MM.1S (cell line): ENCODE measurements around the gene CEL.

Experiments used
- DNase-seq: peaks from one replicate; pipeline ENCODE4 v3.0.0-alpha.2; 2015
- H2AFZ ChIP-seq: fragments of 300-600 bp; sonication (generic); 2 replicates; pipeline ENCODE4 v1.6.0; 2016; ENCODE audit warnings: antibody characterized with exemption, low read length
- H3F3A ChIP-seq: fragments of 300-600 bp; sonication (generic); 2 replicates; pipeline ENCODE4 v1.6.1; 2016; ENCODE audit warnings: mild to moderate bottlenecking, antibody characterized with exemption, low read length, moderate library complexity, mixed read lengths; ENCODE audit not compliant: insufficient read depth
- H3K27ac ChIP-seq: fragments of 300-600 bp; sonication (generic); 2 replicates; pipeline ENCODE4 v1.5.1; 2016; ENCODE audit warnings: mild to moderate bottlenecking, low read length
- H3K27me3 ChIP-seq: fragments of 300-600 bp; sonication (generic); replicated peaks from 2 replicates; pipeline ENCODE4 v1.6.0; 2016; ENCODE audit warnings: low read length; ENCODE audit not compliant: insufficient read depth
- H3K36me3 ChIP-seq: fragments of 300-600 bp; sonication (generic); replicated peaks from 2 replicates; pipeline ENCODE4 v1.6.1; 2016; ENCODE audit warnings: mild to moderate bottlenecking, low read length, mixed read lengths; ENCODE audit not compliant: insufficient read depth
- H3K4me1 ChIP-seq: fragments of 300-600 bp; sonication (generic); 2 replicates; pipeline ENCODE4 v1.6.1; 2016; ENCODE audit warnings: low read length, mixed read lengths
- H3K4me2 ChIP-seq: fragments of 300-600 bp; sonication (generic); 2 replicates; pipeline ENCODE4 v1.6.0; 2016; ENCODE audit warnings: low read depth, low read length
- H3K4me3 ChIP-seq: fragments of 300-600 bp; sonication (generic); 2 replicates; pipeline ENCODE4 v1.5.1; 2016; ENCODE audit warnings: low read length, mixed read lengths
- H3K79me2 ChIP-seq: fragments of 300-600 bp; sonication (generic); 2 replicates; pipeline ENCODE4 v1.6.1; 2016; ENCODE audit warnings: mixed run types, low read length, mixed read lengths
- H3K9ac ChIP-seq: fragments of 300-600 bp; sonication (generic); 2 replicates; pipeline ENCODE4 v1.6.1; 2016; ENCODE audit warnings: low read length, mixed read lengths
- H3K9me2 ChIP-seq: fragments of 300-600 bp; sonication (generic); replicated peaks from 2 replicates; pipeline ENCODE4 v1.6.1; 2016; ENCODE audit warnings: mild to moderate bottlenecking, low read length, mixed read lengths; ENCODE audit not compliant: insufficient read depth
- H3K9me3 ChIP-seq: fragments of 300-600 bp; sonication (generic); replicated peaks from 2 replicates; pipeline ENCODE4 v1.6.1; 2016; ENCODE audit warnings: mild to moderate bottlenecking, low read length, mixed read lengths; ENCODE audit not compliant: insufficient read depth
- H4K20me1 ChIP-seq: fragments of 300-600 bp; sonication (generic); 2 replicates; pipeline ENCODE4 v1.6.1; 2016; ENCODE audit warnings: mild to moderate bottlenecking, low read length, moderate library complexity, mixed read lengths; ENCODE audit not compliant: insufficient read depth
- EZH2 ChIP-seq: fragments of 300-600 bp; sonication (generic); optimal IDR thresholded peaks from 2 replicates; pipeline ENCODE3; 2017; ENCODE audit warnings: low read depth, mild to moderate bottlenecking, antibody characterized with exemption, low read length, mixed read lengths
- EZH2phosphoT487 ChIP-seq: fragments of 300-600 bp; sonication (generic); IDR thresholded peaks from 2 replicates; pipeline ENCODE4 v1.6.1; 2018; ENCODE audit warnings: antibody characterized with exemption, low read length
- TF ChIP-seq, protein P1 (sequence below): fragments of 300-600 bp; sonication (generic); IDR thresholded peaks from 2 replicates; pipeline ENCODE4 v1.5.1; 2016; ENCODE audit warnings: antibody characterized with exemption, low read length, mixed read lengths

Gene CEL

GRCh38 chr9:133113949-133114885, 52.4 kb downstream of the CEL start:
- no peaks in the 10 kb centered on the region for H3F3A ChIP-seq
- TF ChIP-seq EZH2: no peak
- no peak for TF ChIP-seq EZH2phosphoT487
- TF ChIP-seq, protein P1, sequence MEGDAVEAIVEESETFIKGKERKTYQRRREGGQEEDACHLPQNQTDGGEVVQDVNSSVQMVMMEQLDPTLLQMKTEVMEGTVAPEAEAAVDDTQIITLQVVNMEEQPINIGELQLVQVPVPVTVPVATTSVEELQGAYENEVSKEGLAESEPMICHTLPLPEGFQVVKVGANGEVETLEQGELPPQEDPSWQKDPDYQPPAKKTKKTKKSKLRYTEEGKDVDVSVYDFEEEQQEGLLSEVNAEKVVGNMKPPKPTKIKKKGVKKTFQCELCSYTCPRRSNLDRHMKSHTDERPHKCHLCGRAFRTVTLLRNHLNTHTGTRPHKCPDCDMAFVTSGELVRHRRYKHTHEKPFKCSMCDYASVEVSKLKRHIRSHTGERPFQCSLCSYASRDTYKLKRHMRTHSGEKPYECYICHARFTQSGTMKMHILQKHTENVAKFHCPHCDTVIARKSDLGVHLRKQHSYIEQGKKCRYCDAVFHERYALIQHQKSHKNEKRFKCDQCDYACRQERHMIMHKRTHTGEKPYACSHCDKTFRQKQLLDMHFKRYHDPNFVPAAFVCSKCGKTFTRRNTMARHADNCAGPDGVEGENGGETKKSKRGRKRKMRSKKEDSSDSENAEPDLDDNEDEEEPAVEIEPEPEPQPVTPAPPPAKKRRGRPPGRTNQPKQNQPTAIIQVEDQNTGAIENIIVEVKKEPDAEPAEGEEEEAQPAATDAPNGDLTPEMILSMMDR: no peak
- no peaks in the 10 kb centered on the region for H4K20me1 ChIP-seq
- no peaks in the 10 kb centered on the region for H3K9me2 ChIP-seq
- H3K9me3 ChIP-seq: no peaks in the 10 kb centered on the region
- no peaks in the 10 kb centered on the region for H3K4me1 ChIP-seq
- H3K9ac ChIP-seq: no peak overlapping the region
- H3K4me2 ChIP-seq: no peak overlapping the region
- no peaks in the 10 kb centered on the region for H3K27me3 ChIP-seq
- H3K27ac ChIP-seq: no peak overlapping the region
- no peak for DNase-seq
- H3K79me2 ChIP-seq: peaks cover 11% of the 10 kb centered on the region
- no peak overlapping the region for H3K4me3 ChIP-seq
- H2AFZ ChIP-seq: no peak overlapping the region
- no peaks in the 10 kb centered on the region for H3K36me3 ChIP-seq

DNA sequence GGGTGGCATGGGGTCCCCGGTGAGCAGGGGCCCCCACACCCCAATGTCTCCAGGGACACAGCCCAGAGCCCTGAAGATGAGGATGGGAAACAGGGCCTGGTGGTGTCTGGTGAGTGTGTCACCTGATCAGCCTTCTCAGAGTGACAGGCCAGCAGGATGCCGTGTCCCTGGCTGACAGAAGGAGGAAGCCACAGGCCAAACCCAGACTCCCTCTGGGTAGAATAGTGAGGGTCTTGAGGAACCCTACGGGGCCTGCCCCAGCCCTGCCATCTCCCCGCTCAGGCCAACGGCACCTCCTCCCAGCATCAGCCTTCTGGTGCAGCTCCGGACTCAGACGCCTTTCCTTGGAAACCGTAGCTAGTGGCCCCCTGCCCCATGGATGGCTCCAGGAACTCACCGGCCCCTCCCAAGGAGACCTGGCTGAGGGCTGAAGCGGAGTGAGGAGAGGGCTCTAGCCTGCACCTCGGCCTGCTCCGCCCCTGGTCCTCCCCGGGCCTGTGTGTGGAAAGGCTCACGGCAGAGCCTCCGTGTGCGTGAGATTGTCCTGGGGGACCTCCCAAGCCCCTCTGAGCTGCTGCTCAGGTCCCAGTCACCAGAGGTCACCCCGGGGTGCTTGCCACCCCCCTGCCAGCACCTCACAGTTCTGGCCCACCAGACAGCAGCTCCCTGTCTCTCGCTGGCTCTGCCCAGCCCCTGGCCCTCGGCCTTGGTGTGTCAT, 53.3 kb downstream of the CEL start:
- no peaks in the 10 kb centered on the region for H3K9me2 ChIP-seq
- no peaks in the 10 kb centered on the region for H3K9me3 ChIP-seq
- no peak overlapping the region for H3K27ac ChIP-seq
- no peaks in the 10 kb centered on the region for H3K27me3 ChIP-seq
- H3K4me1 ChIP-seq: no peaks in the 10 kb centered on the region
- no peaks in the 10 kb centered on the region for H3K36me3 ChIP-seq
- no peaks in the 10 kb centered on the region for H4K20me1 ChIP-seq
- DNase-seq: no peak
- no peak overlapping the region for H3K9ac ChIP-seq
- no peak overlapping the region for H2AFZ ChIP-seq
- TF ChIP-seq, protein P1: no peak
- TF ChIP-seq EZH2phosphoT487: no peak
- TF ChIP-seq EZH2: no peak
- peaks cover 17% of the 10 kb centered on the region for H3K79me2 ChIP-seq
- H3K4me3 ChIP-seq: no peak overlapping the region
- no peak overlapping the region for H3K4me2 ChIP-seq
- H3F3A ChIP-seq: no peaks in the 10 kb centered on the region

GRCh38 chr9:133115604-133116345, 54.0 kb downstream of the CEL start:
- TF ChIP-seq, protein P1: no peak
- TF ChIP-seq EZH2phosphoT487: no peak
- no peak for TF ChIP-seq EZH2
- DNase-seq: no peak
- Histone ChIP-seq H3K4me2 (no peak overlapping the region), H3F3A (no peaks in the 10 kb centered on the region), H3K4me1 (no peaks in the 10 kb centered on the region), H3K4me3 (no peak overlapping the region), H3K9me2 (no peaks in the 10 kb centered on the region), H3K27me3 (no peaks in the 10 kb centered on the region), H3K9me3 (no peaks in the 10 kb centered on the region), H3K36me3 (no peaks in the 10 kb centered on the region), H3K9ac (no peak overlapping the region), H3K79me2 (peaks cover 17% of the 10 kb centered on the region), H4K20me1 (no peaks in the 10 kb centered on the region), H2AFZ (no peak overlapping the region), H3K27ac (no peak overlapping the region)
